ENCODE results near the gene GK. TPM values are rescaled to one million over a fixed set of nuclear protein-coding genes. Genes with fewer than 3 reads are reported as not detected.

Gene GK
- total RNA-seq = 27.9 and 45.3 TPM in 2 replicates

DNA sequence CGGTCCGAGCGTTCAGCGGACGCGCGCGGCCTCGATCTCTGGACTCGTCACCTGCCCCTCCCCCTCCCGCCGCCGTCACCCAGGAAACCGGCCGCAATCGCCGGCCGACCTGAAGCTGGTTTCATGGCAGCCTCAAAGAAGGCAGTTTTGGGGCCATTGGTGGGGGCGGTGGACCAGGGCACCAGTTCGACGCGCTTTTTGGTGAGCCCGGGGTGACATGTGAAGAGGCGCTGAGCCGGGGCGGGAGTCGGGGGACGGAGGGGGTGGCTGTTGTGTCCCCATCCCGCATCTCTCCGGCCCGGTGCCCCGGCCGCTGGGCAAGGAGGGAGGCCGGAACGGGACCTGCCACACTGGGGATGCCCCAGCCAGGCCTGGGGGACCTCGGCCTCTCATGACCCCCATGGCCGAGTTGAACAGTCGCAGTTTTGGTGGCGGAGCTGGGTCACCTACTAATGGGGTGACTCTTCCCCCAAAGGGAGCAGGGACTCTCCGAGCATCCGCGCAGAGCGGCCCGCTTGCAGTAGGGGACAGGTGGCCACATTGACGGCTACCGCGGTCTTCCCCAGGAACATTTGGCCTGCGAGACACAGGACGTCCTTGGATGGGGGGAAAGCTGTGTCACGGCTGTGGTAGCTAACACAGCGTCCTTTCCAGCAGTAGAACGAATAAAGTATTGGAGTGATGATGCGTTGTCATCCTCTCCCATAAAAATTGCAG lies at the start of gene GK:
TSS of gene GK (plus strand) at position 9 of the 717 bp plus-strand sequence. CDS start at position 124, 115 bp downstream.

Other genes starting within 250 kb of the GK start
- not detected in 2 replicates for gene TASL, start 75.7 kb upstream of the GK start, total RNA-seq
- gene TAB3, start 235.8 kb downstream of the GK start, total RNA-seq = 7.7 and 10.6 TPM in 2 replicates

All from epithelial cell of alveolus of lung (primary cell).